HG02852 (cell line): ENCODE results near the gene SGPL1.

Experiments used
- ATAC-seq: cut with Tn5 transposase; IDR thresholded peaks from one replicate; pipeline ENCODE4 v1.9.1; 2021; ENCODE audit warnings: mild to moderate bottlenecking, moderate library complexity; ENCODE audit not compliant: unreplicated experiment

Gene SGPL1

GRCh38 chr10:70903262-70903921 is 87.6 kb downstream of the SGPL1 start:
- no peak for ATAC-seq

GRCh38 chr10:70905071-70906021 is 89.6 kb downstream of the SGPL1 start:
- no peak for ATAC-seq

- ATAC-seq = no peak
These were observed 90.5 kb downstream of the SGPL1 start for GRCh38 chr10:70906031-70906783.

DNA sequence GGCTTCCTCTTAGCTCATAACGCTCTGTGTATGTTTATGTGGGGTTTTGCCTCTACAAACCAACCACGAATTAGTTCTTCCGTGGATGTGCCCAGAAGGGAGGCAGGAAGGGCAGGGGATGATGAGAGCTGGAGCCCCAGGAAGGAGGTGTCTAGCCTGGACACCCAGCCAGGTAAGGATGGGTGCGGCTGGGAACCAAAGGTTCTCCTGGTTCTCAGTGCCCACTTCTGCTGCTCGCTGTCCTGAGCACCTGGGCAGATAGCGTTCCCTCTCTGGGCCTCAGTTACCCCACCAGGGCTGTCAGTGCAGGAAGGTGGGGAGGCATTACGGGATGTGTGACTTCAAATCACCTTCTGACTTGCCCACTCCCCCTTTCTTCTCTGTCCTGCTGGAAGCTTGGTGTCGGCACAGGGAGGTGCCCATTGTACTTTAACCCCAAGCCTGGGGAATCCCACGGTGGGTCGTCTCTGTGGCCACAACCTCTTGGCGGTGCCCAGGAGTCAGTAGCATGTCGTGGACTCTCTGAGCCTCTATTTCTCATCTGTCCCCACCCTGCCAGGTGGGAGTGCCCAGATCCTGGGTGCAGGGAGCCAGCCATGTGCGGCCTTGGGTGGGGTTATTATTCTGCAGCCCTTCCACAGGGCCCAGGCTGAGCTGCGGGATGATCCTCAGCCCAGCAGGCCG is 91.3 kb downstream of the SGPL1 start:
- ATAC-seq = no peak

GRCh38 chr10:70907637-70908405 is 92.1 kb downstream of the SGPL1 start:
- ATAC-seq = no peak

- no peak for ATAC-seq
These were observed 92.9 kb downstream of the SGPL1 start for GRCh38 chr10:70908406-70909296.

DNA sequence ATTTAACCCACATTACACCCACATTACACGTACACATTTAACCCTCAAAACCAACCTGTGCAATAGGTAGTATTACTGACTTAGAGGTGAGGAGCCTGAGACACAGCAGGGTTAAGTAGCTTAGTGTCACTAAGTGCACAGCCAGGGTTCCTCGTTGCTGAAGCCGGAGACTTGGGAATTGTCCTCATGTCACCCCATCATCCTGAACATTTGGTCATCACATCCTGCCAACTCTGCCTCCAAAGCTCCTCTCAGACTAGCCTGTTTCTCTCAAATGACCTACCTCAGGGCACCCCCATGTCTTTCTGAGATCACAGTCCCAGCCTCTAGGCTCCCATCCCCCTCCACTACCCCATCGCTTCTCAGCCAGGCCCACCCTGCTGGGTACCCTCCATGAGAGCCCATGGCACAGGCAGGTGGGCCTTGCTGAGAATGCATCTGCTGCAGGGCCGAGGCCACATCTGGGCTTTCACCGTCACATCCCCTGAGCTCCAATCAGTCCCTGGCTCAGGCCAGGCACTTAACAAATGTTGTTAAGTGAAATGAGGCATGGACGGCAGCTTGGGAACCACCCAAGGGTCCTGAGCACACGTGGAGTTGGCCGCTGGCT is 93.7 kb downstream of the SGPL1 start:
- ATAC-seq = no peak

- ATAC-seq = no peak
These were observed 95.0 kb downstream of the SGPL1 start for GRCh38 chr10:70910486-70911341.

GRCh38 chr10:70911386-70911785 is 95.6 kb downstream of the SGPL1 start:
- no peak for ATAC-seq

DNA sequence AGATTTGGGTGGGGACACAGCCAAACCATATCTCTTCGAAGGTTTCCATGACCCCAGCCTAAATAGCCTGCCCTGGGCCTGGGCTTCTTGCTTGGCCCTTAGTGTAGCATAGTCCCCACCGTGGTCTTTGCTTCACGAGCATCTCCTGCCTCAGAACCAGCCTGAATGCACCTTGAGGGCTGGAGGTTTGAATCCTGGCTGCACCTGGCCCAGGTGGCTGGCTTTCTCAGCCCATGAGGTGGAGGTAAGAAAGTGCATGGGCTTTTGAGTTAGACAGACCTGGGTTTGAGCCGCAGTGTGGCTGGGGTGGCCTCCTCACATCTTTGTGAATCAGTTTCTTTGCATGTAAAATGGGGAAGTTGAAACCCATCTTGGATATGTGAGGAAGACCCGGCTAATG is 96.8 kb downstream of the SGPL1 start:
- ATAC-seq = no peak

DNA sequence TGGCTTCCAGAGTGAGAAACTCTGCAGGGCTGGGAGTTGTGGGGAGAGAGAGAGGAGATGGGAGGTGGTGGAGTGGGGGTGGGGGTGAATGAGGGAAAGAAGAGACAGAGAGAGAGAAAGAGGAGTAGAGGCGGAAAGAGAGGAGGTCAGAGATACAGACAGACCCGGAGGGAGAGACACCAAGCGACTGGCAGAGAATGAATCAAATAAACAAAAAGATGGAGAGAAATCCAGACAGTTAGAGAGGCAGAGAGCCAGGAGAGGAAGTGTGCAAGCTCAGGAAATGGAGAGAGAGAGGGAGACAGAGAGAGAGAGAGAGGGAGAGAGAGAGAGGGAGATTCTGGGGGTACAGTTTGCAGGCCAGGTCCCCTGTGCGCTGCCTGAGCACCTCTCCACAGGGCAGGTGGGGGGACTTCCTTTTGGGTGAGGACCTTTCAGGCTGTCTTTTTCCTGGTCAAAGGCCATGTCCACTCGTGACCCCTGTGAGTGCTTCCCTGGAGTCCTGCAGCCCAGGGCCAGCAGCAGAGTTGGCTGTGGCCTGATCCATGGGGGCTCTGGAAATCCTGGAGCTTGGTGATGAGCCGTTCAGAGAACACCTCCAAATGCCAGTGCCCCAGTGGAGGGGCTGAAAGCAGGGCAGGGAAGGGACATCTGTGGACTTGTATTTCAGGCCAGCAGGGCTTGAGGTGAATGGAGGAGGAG is 97.6 kb downstream of the SGPL1 start:
- no peak for ATAC-seq

GRCh38 chr10:70913893-70914240 is 98.1 kb downstream of the SGPL1 start:
- ATAC-seq = no peak

- no peak for ATAC-seq
These were observed 98.6 kb downstream of the SGPL1 start for GRCh38 chr10:70914316-70914864.

- ATAC-seq = no peak
These were observed 99.5 kb downstream of the SGPL1 start for GRCh38 chr10:70915206-70915605.

- no peak for ATAC-seq
These were observed 100.1 kb downstream of the SGPL1 start for GRCh38 chr10:70915806-70916205.

- ATAC-seq = no peak
These were observed 100.5 kb downstream of the SGPL1 start for GRCh38 chr10:70916241-70916640.

- ATAC-seq = no peak
These were observed 101.5 kb downstream of the SGPL1 start for GRCh38 chr10:70917226-70917625.
